ENCODE results near the gene EFS. TPM values are rescaled to one million over a fixed set of nuclear protein-coding genes. Genes with fewer than 3 reads are reported as not detected.

Gene EFS
- total RNA-seq, 6 donors from 2014 or later: 4.1 to 18.9 (median 9.3) TPM

DNA sequence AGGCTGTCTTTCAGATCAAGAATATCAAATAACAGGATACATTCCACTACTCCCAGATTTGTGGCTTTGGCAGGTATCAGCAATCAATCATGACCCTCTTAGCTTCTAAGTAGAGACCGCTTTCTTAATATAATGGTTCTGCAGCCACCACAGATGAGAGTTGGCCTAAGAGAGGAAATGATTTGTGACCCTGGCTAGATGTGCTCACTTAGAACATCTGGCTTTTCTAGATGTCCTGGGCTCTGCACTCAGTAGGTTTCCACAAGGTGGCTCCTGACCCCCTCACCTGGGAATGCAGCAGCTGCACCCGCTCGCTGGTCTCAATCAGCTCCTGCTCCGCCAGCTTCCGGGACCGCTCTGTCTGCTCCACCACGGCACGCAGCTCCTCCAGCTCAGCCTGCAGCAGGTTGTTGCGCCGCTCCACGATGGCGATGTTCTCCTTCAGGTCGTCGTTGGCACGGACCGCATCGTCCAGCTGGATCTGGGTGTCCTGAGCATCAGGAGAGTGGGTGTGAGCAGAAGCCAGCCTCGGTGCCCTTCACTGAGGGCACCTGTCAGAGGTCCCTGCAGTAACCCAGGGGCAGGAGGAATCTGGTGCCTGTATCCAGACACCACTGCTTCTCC is 20.8 kb upstream of the EFS start:
- H3K36me3 ChIP-seq: no peaks in the 10 kb centered on the region
- no peak overlapping the region for H3K27ac ChIP-seq
- no peaks in the 10 kb centered on the region for H3K4me1 ChIP-seq
- TF ChIP-seq, protein P1, sequence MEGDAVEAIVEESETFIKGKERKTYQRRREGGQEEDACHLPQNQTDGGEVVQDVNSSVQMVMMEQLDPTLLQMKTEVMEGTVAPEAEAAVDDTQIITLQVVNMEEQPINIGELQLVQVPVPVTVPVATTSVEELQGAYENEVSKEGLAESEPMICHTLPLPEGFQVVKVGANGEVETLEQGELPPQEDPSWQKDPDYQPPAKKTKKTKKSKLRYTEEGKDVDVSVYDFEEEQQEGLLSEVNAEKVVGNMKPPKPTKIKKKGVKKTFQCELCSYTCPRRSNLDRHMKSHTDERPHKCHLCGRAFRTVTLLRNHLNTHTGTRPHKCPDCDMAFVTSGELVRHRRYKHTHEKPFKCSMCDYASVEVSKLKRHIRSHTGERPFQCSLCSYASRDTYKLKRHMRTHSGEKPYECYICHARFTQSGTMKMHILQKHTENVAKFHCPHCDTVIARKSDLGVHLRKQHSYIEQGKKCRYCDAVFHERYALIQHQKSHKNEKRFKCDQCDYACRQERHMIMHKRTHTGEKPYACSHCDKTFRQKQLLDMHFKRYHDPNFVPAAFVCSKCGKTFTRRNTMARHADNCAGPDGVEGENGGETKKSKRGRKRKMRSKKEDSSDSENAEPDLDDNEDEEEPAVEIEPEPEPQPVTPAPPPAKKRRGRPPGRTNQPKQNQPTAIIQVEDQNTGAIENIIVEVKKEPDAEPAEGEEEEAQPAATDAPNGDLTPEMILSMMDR (IDR thresholded peaks at IDR 0.05): no peak
- TF ChIP-seq POLR2AphosphoS5 (IDR thresholded peaks at IDR 0.05) (no peak), EP300 (IDR thresholded peaks at IDR 0.05) (no peak), POLR2A (IDR thresholded peaks at IDR 0.05) (no peak)
- H3K9me3 ChIP-seq: no peaks in the 10 kb centered on the region
- no peak overlapping the region for H3K4me3 ChIP-seq
- no peaks in the 10 kb centered on the region for H3K27me3 ChIP-seq
- no peak for ATAC-seq (ENCODE audit: low FRiP score in 2 of 2)
- no peak for DNase-seq
- WGBS, 2 donors: 82 to 89% methylated on average over 11 to 17 of the region's 18 CpGs

GRCh38 chr14:23385244-23385641 is 20.3 kb upstream of the EFS start:
- Histone ChIP-seq H3K27ac (no peak overlapping the region), H3K27me3 (no peaks in the 10 kb centered on the region), H3K36me3 (no peaks in the 10 kb centered on the region), H3K4me3 (no peak overlapping the region), H3K4me1 (no peaks in the 10 kb centered on the region), H3K9me3 (no peaks in the 10 kb centered on the region)
- no peak for TF ChIP-seq EP300 (IDR thresholded peaks at IDR 0.05)
- no peak for TF ChIP-seq POLR2A (IDR thresholded peaks at IDR 0.05)
- 89 to 95% methylated on average over 2 of the region's 2 CpGs for WGBS, 2 donors
- DNase-seq (no peak), ATAC-seq (ENCODE audit: low FRiP score in 2 of 2) (no peak)

DNA sequence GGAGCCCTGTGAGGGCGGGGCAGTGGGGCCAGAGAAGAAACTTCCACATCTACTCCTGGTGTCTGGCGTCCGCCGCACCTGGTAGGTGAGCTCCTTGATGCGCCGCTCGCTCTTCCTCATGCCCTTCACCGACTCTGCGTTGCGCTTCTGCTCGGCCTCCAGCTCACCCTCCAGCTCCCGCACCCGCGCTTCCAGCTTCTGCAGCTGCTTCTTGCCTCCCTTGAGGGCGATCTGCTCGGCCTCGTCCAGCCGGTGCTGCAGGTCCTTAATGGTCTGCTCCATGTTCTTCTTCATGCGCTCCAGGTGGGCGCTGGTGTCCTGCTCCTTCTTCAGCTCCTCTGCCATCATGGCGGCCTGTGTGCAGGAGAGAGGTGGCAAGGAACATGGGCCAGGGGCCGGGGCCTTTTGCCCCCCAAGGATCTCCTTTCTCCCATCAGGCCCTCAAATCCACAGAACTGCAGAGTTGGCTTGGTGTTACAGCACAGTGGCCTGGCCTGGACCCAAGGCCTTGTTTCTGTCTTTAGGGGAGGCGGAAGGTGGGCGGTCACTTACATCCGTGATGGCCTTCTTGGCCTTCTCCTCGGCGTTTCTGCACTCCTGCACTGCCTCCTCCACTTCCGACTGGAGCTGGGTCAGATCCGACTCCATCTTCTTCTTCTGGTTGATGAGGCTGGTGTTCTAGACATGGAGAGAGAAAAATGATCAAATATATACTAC is 19.6 kb upstream of the EFS start:
- Histone ChIP-seq H3K36me3 (no peaks in the 10 kb centered on the region), H3K27ac (no peak overlapping the region), H3K4me3 (no peak overlapping the region), H3K4me1 (peaks cover 0 to 5% (median 0%) of the 10 kb centered on the region in 4 donors), H3K27me3 (no peaks in the 10 kb centered on the region), H3K9me3 (no peaks in the 10 kb centered on the region)
- 87 to 89% methylated on average over 29 of the region's 29 CpGs for WGBS, 2 donors
- DNase-seq: no peak
- ATAC-seq (ENCODE audit: low FRiP score in 2 of 2): no peak
- no peak for TF ChIP-seq POLR2A (IDR thresholded peaks at IDR 0.05)
- TF ChIP-seq POLR2AphosphoS5 (IDR thresholded peaks at IDR 0.05): no peak
- TF ChIP-seq, protein P1 (IDR thresholded peaks at IDR 0.05): no peak
- TF ChIP-seq EP300 (IDR thresholded peaks at IDR 0.05): no peak

DNA sequence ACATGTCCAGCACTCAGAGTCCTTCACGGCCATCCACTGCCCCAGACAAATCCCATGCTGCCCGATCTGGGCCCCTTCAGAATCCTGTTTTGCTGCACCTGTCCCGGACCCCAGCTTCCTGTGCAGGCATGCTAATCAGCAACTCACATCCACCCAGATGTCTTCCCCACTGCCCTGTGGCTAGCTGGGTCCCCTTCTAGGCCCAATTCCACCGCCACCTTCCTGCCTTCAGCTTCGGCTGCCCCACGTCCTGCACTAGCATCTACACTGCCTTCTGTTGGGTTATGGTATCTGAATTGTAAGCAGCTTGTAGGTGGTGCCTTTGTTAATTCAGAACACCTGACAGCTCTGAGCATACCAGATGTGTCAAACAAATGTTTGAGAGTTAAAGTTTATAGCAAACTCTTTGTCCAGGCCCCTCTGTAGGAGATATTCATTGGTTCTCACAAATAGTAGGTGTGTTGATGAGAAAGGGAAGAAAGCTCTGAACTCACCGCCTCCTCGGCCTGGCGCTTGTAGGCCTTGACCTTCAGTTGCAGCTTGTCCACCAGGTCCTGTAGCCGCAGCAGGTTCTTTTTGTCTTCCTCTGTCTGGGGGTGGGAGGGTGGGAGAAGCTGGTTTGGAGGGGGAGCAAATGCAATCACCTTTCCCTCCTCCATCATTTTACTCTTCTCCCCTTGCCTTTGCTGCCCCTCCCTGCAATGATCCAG is 17.9 kb upstream of the EFS start:
- Histone ChIP-seq H3K27me3 (no peaks in the 10 kb centered on the region), H3K4me3 (no peak overlapping the region), H3K36me3 (no peaks in the 10 kb centered on the region), H3K4me1 (peaks cover 0 to 5% (median 0%) of the 10 kb centered on the region in 4 donors), H3K27ac (no peak overlapping the region), H3K9me3 (no peaks in the 10 kb centered on the region)
- no peak for ATAC-seq (ENCODE audit: low FRiP score in 2 of 2)
- 69 to 76% methylated on average over 9 to 10 of the region's 10 CpGs for WGBS, 2 donors
- no peak for TF ChIP-seq EP300 (IDR thresholded peaks at IDR 0.05)
- TF ChIP-seq, protein P1 (IDR thresholded peaks at IDR 0.05): no peak
- TF ChIP-seq POLR2AphosphoS5 (IDR thresholded peaks at IDR 0.05): no peak
- no peak for TF ChIP-seq POLR2A (IDR thresholded peaks at IDR 0.05)
- no peak for DNase-seq

GRCh38 chr14:23382276-23382675 is 17.3 kb upstream of the EFS start:
- H3K27me3 ChIP-seq: no peaks in the 10 kb centered on the region
- TF ChIP-seq EP300 (IDR thresholded peaks at IDR 0.05) (no peak), POLR2AphosphoS5 (IDR thresholded peaks at IDR 0.05) (no peak), POLR2A (IDR thresholded peaks at IDR 0.05) (no peak)
- TF ChIP-seq, protein P1 (IDR thresholded peaks at IDR 0.05): no peak
- H3K4me3 ChIP-seq: no peak overlapping the region
- no peaks in the 10 kb centered on the region for H3K9me3 ChIP-seq
- no peaks in the 10 kb centered on the region for H3K36me3 ChIP-seq
- no peak overlapping the region for H3K27ac ChIP-seq
- ATAC-seq (ENCODE audit: low FRiP score in 2 of 2): no peak
- H3K4me1 ChIP-seq: peaks cover 0 to 5% (median 0%) of the 10 kb centered on the region in 4 donors
- WGBS, 2 donors: 95% methylated on average over 5 of the region's 6 CpGs; no CpG with 5 or more reads in 1 of the 2 donors
- DNase-seq: no peak
